Subcutaneous abdominal adipose tissue (tissue), 5 donors: ENCODE results near the gene NTF3.

Experiments
- H3K27ac ChIP-seq: one replicate; pipeline ENCODE4 v1.7.0; 2013; ENCODE audit warnings: low read depth, mild to moderate bottlenecking, inconsistent platforms, low read length, moderate library complexity
- H3K27me3 ChIP-seq, 5 donors: one replicate each; pipeline ENCODE4 v1.7.0; 2013; ENCODE audit warnings: low read length in 5 of 5, inconsistent platforms in 1 of 5; ENCODE audit not compliant: control insufficient read depth in 5 of 5, insufficient read depth in 4 of 5
- H3K36me3 ChIP-seq, 5 donors: one replicate each; pipeline ENCODE4 v1.7.0; 2013; ENCODE audit warnings: low read length in 5 of 5; ENCODE audit not compliant: control insufficient read depth in 5 of 5, insufficient read depth in 5 of 5
- H3K4me1 ChIP-seq, 5 donors: one replicate each; pipeline ENCODE4 v1.7.0; 2013; ENCODE audit warnings: low read length in 5 of 5, mild to moderate bottlenecking in 3 of 5, moderate library complexity in 1 of 5; ENCODE audit not compliant: control insufficient read depth in 5 of 5, insufficient read depth in 5 of 5
- H3K4me3 ChIP-seq, 5 donors: one replicate each; pipeline ENCODE4 v1.7.0; 2013; ENCODE audit warnings: low read length in 5 of 5, low read depth in 1 of 5
- H3K9ac ChIP-seq, 5 donors: one replicate each; pipeline ENCODE4 v1.7.0; 2013; ENCODE audit warnings: low read length in 5 of 5, mild to moderate bottlenecking in 4 of 5, moderate library complexity in 3 of 5
- H3K9me3 ChIP-seq, 5 donors: one replicate each; pipeline ENCODE4 v1.7.0; 2013; ENCODE audit warnings: low read length in 5 of 5; ENCODE audit not compliant: control insufficient read depth in 5 of 5
- donor health status: healthy.
- donor health status: healthy.
- donor health status: healthy.
- donor health status: healthy.
- donor health status: healthy.

NTF3 gene

GRCh38 chr12:5507401-5507935 lies 75.6 kb downstream of the NTF3 start:
- no peaks in the 10 kb centered on the region for H3K9me3 ChIP-seq
- H3K4me3 ChIP-seq, result no peak overlapping the region
- no peak overlapping the region for H3K27ac ChIP-seq
- H3K36me3 ChIP-seq, result no peaks in the 10 kb centered on the region
- H3K4me1 ChIP-seq, result peaks cover 0 to 29% (median 5%) of the 10 kb centered on the region in 5 donors
- H3K9ac ChIP-seq, result no peak overlapping the region
- peaks cover 0 to 27% (median 9%) of the 10 kb centered on the region in 5 donors for H3K27me3 ChIP-seq

- Histone ChIP-seq H3K27me3 (peaks cover 0 to 27% (median 14%) of the 10 kb centered on the region in 5 donors), H3K4me1 (peaks cover 0 to 29% (median 5%) of the 10 kb centered on the region in 5 donors), H3K27ac (no peak overlapping the region), H3K9ac (no peak overlapping the region), H3K9me3 (no peaks in the 10 kb centered on the region), H3K36me3 (no peaks in the 10 kb centered on the region), H3K4me3 (no peak overlapping the region)
These were observed 76.0 kb downstream of the NTF3 start for GRCh38 chr12:5507944-5508343.

- H3K9me3 ChIP-seq, result no peaks in the 10 kb centered on the region
- H3K9ac ChIP-seq, result no peak overlapping the region
- no peaks in the 10 kb centered on the region for H3K36me3 ChIP-seq
- H3K4me1 ChIP-seq, result peaks cover 0 to 29% (median 5%) of the 10 kb centered on the region in 5 donors
- H3K4me3 ChIP-seq, result no peak overlapping the region
- peaks cover 0 to 27% (median 15%) of the 10 kb centered on the region in 5 donors for H3K27me3 ChIP-seq
- H3K27ac ChIP-seq, result no peak overlapping the region
These were observed 77.2 kb downstream of the NTF3 start for GRCh38 chr12:5509102-5509501.

GRCh38 chr12:5509557-5509956 lies 77.6 kb downstream of the NTF3 start:
- H3K4me3 ChIP-seq, result no peak overlapping the region
- H3K9ac ChIP-seq, result no peak overlapping the region
- peaks cover 0 to 29% (median 5%) of the 10 kb centered on the region in 5 donors for H3K4me1 ChIP-seq
- peaks cover 0 to 23% (median 14%) of the 10 kb centered on the region in 5 donors for H3K27me3 ChIP-seq
- H3K36me3 ChIP-seq, result no peaks in the 10 kb centered on the region
- H3K27ac ChIP-seq, result no peak overlapping the region
- H3K9me3 ChIP-seq, result no peaks in the 10 kb centered on the region

- no peak overlapping the region for H3K27ac ChIP-seq
- peaks cover 0 to 19% (median 10%) of the 10 kb centered on the region in 5 donors for H3K27me3 ChIP-seq
- H3K9me3 ChIP-seq, result no peaks in the 10 kb centered on the region
- H3K9ac ChIP-seq, result no peak overlapping the region
- no peaks in the 10 kb centered on the region for H3K36me3 ChIP-seq
- H3K4me1 ChIP-seq, result peaks cover 0 to 29% (median 5%) of the 10 kb centered on the region in 5 donors
- no peak overlapping the region for H3K4me3 ChIP-seq
These were observed 78.4 kb downstream of the NTF3 start for GRCh38 chr12:5510251-5510805.

- Histone ChIP-seq H3K27ac (no peak overlapping the region), H3K4me3 (no peak overlapping the region), H3K27me3 (peaks cover 0 to 17% (median 10%) of the 10 kb centered on the region in 5 donors), H3K9ac (no peak overlapping the region), H3K9me3 (no peaks in the 10 kb centered on the region), H3K36me3 (no peaks in the 10 kb centered on the region), H3K4me1 (peaks cover 0 to 29% (median 5%) of the 10 kb centered on the region in 5 donors)
These were observed 79.3 kb downstream of the NTF3 start for GRCh38 chr12:5511256-5511643.

GRCh38 chr12:5511644-5512600 lies 80.0 kb downstream of the NTF3 start:
- H3K36me3 ChIP-seq, result no peaks in the 10 kb centered on the region

GRCh38 chr12:5512601-5512970 lies 80.7 kb downstream of the NTF3 start:
- peaks cover 0 to 17% (median 10%) of the 10 kb centered on the region in 5 donors for H3K27me3 ChIP-seq
- peaks cover 0 to 18% (median 5%) of the 10 kb centered on the region in 5 donors for H3K4me1 ChIP-seq
- H3K27ac ChIP-seq, result no peak overlapping the region
- H3K4me3 ChIP-seq, result no peak overlapping the region
- H3K9me3 ChIP-seq, result no peaks in the 10 kb centered on the region
- no peak overlapping the region for H3K9ac ChIP-seq
- H3K36me3 ChIP-seq, result no peaks in the 10 kb centered on the region

More at GRCh38 chr12:5511644-5512600, 80.0 kb downstream of the NTF3 start:
- no peak overlapping the region for H3K27ac ChIP-seq
- H3K4me3 ChIP-seq, result peak overlapping the region in 1 of 5 donors; percentile 5
- peaks cover 0 to 25% (median 5%) of the 10 kb centered on the region in 5 donors for H3K4me1 ChIP-seq
- no peaks in the 10 kb centered on the region for H3K9me3 ChIP-seq
- H3K27me3 ChIP-seq, result peaks cover 0 to 17% (median 10%) of the 10 kb centered on the region in 5 donors
- H3K9ac ChIP-seq, result no peak overlapping the region

GRCh38 chr12:5513406-5513805 lies 81.5 kb downstream of the NTF3 start:
- Histone ChIP-seq H3K9ac (no peak overlapping the region), H3K36me3 (no peaks in the 10 kb centered on the region), H3K4me1 (peaks cover 0 to 16% (median 5%) of the 10 kb centered on the region in 5 donors), H3K9me3 (no peaks in the 10 kb centered on the region), H3K27ac (no peak overlapping the region), H3K4me3 (no peak overlapping the region), H3K27me3 (peaks cover 0 to 17% (median 10%) of the 10 kb centered on the region in 5 donors)

- Histone ChIP-seq H3K27ac (no peak overlapping the region), H3K4me1 (peaks cover 0 to 16% (median 5%) of the 10 kb centered on the region in 5 donors), H3K27me3 (peaks cover 0 to 17% (median 10%) of the 10 kb centered on the region in 5 donors), H3K9me3 (no peaks in the 10 kb centered on the region), H3K36me3 (no peaks in the 10 kb centered on the region), H3K4me3 (no peak overlapping the region), H3K9ac (no peak overlapping the region)
These were observed 82.1 kb downstream of the NTF3 start for GRCh38 chr12:5514016-5514415.
